HCT116 (cell line): ENCODE results near the gene CPN2. TPM values are rescaled to one million over a fixed set of nuclear protein-coding genes. Genes with fewer than 3 reads are reported as not detected.

Source experiments
- ATAC-seq: fragments of 200-7000 bp; cut with Tn5 transposase; 2 replicates; pipeline ENCODE4 v1.9.1; 2020; ENCODE audit warnings: mild to moderate bottlenecking, moderate library complexity
- BruUV-seq: library from RNA; stranded (reverse); fragments of 400-500 nt; replicated peaks from 2 replicates; lab custom pipeline; 2021; lab: Mats Ljungman, UMichigan
- CTCF ChIA-PET: fragments of 300-600 bp; sonication (Branson Sonifier 250); formaldehyde crosslinking; loops from one replicate; lab custom pipeline; 2021; ENCODE audit warnings: antibody characterized with exemption; lab: Charles Lee
- POLR2A ChIA-PET: fragments of 300-600, 350-600 bp; sonication (Branson Sonifier 250); formaldehyde crosslinking; loops from one replicate; lab custom pipeline; 2021; ENCODE audit warnings: antibody characterized with exemption; lab: Charles Lee
- RAD21 ChIA-PET, 2 experiments: fragments of 300-600 bp; sonication (Branson Sonifier 250); formaldehyde crosslinking; loops; one replicate each; lab custom pipeline; 2023; ENCODE audit warnings: low total read pairs in 2 of 2; ENCODE audit not compliant: uncharacterized antibody in 2 of 2, unreplicated experiment in 2 of 2, low non-redundant PET in 1 of 2; lab: Charles Lee
- DNase-seq: peaks from one replicate; pipeline ENCODE4 v3.0.0-alpha.2; 2010; ENCODE audit warnings: low read depth, low spot score
- H2AFZ ChIP-seq: fragments of 200-600 bp; shearing (Covaris generic), sonication (generic); 2 replicates; pipeline ENCODE4 v1.6.1; 2017; ENCODE audit warnings: low read depth, mixed run types, mixed read lengths, antibody characterized with exemption, low read length; ENCODE audit not compliant: poor library complexity, severe bottlenecking
- H3K27ac ChIP-seq: 2 replicates; pipeline ENCODE4 v1.5.1; 2012; ENCODE audit warnings: low read depth, low read length
- H3K27me3 ChIP-seq: fragments of 200-600 bp; sonication (generic); 2 replicates; pipeline ENCODE4 v1.6.1; 2016; ENCODE audit warnings: mixed run types, low read length, mixed read lengths; ENCODE audit not compliant: insufficient read depth
- H3K36me3 ChIP-seq, 2 experiments: fragments of 200-500 bp in 1 of 2; fragments of 200-600 bp in 1 of 2; sonication (Bioruptor generic) in 1 of 2; sonication (generic) in 1 of 2; 2 replicates each; pipeline versions ENCODE4 v1.5.1 to v1.6.1; 2014 to 2016; ENCODE audit warnings: low read length in 2 of 2, inconsistent platforms in 1 of 2, mixed read lengths in 1 of 2, mixed run types in 1 of 2; ENCODE audit not compliant: insufficient read depth in 2 of 2, control insufficient read depth in 1 of 2
- H3K4me1 ChIP-seq, 2 experiments: fragments of 200-600 bp in 1 of 2; sonication (generic) in 1 of 2; 2 replicates each; pipeline versions ENCODE4 v1.5.1 to v1.6.1; 2012 to 2017; ENCODE audit warnings: low read length in 2 of 2, inconsistent platforms in 1 of 2, mild to moderate bottlenecking in 1 of 2, mixed read lengths in 1 of 2, mixed run types in 1 of 2, moderate library complexity in 1 of 2; ENCODE audit not compliant: insufficient read depth in 2 of 2, control insufficient read depth in 1 of 2
- H3K4me2 ChIP-seq: fragments of 200-600 bp; sonication (generic); 2 replicates; pipeline ENCODE4 v1.6.1; 2017; ENCODE audit warnings: mixed run types, low read length, mixed read lengths
- H3K4me3 ChIP-seq, 2 experiments: fragments of 200-600 bp in 1 of 2; sonication (generic) in 1 of 2; replicated peaks in 1 of 2; 2 replicates each; pipeline ENCODE4 v1.5.1; 2011 to 2016; ENCODE audit warnings: low read length in 2 of 2, control low read depth in 1 of 2, low read depth in 1 of 2, mild to moderate bottlenecking in 1 of 2, mixed read lengths in 1 of 2, mixed run types in 1 of 2
- H3K79me2 ChIP-seq: fragments of 200-600 bp; sonication (generic); 2 replicates; pipeline ENCODE4 v1.6.1; 2017; ENCODE audit warnings: mild to moderate bottlenecking, mixed run types, low read length, moderate library complexity, mixed read lengths; ENCODE audit not compliant: insufficient read depth
- H3K9ac ChIP-seq: fragments of 200-600 bp; sonication (generic); 2 replicates; pipeline ENCODE4 v1.6.1; 2016; ENCODE audit warnings: low read length, mixed read lengths
- H3K9me2 ChIP-seq: fragments of 200-600 bp; sonication (generic), shearing (Covaris generic); 2 replicates; pipeline ENCODE4 v1.6.1; 2017; ENCODE audit warnings: mixed run types, mild to moderate bottlenecking, moderate library complexity; ENCODE audit not compliant: insufficient read depth
- H3K9me3 ChIP-seq, 2 experiments: fragments of 200-500 bp in 1 of 2; fragments of 200-600 bp in 1 of 2; sonication (Bioruptor generic) in 1 of 2; sonication (generic) in 1 of 2; 2 replicates each; pipeline ENCODE4 v1.6.1; 2014 to 2017; ENCODE audit warnings: low read length in 2 of 2, mixed read lengths in 2 of 2, inconsistent platforms in 1 of 2, low read depth in 1 of 2, mild to moderate bottlenecking in 1 of 2, mixed run types in 1 of 2, moderate library complexity in 1 of 2; ENCODE audit not compliant: control insufficient read depth in 1 of 2, insufficient read depth in 1 of 2
- H4K20me1 ChIP-seq: fragments of 200-600 bp; sonication (generic), shearing (Covaris generic); 2 replicates; pipeline ENCODE4 v1.6.1; 2017; ENCODE audit warnings: mixed run types, mild to moderate bottlenecking, moderate library complexity; ENCODE audit not compliant: insufficient read depth
- EGR1 ChIP-seq: IDR thresholded peaks from 2 replicates; pipeline ENCODE4 v1.6.1; 2012; ENCODE audit warnings: low read depth
- EZH2 ChIP-seq: fragments of 200-600 bp; sonication (generic); IDR thresholded peaks from 2 replicates; pipeline ENCODE4 v1.6.1; 2017; ENCODE audit warnings: antibody characterized with exemption, mixed run types
- FOSL1 ChIP-seq: IDR thresholded peaks from 2 replicates; pipeline ENCODE4 v1.6.1; 2012; ENCODE audit warnings: low read depth
- POLR2A ChIP-seq: IDR thresholded peaks from 2 replicates; pipeline ENCODE4 v1.7.0; 2011; ENCODE audit warnings: borderline replicate concordance; ENCODE audit not compliant: insufficient read depth, insufficient read length; ENCODE audit errors: extremely low read depth
- POLR2AphosphoS5 ChIP-seq: IDR thresholded peaks from 2 replicates; pipeline ENCODE4 v1.6.1; 2011; ENCODE audit warnings: mild to moderate bottlenecking, low read depth, low read length, moderate library complexity
- RAD21 ChIP-seq: IDR thresholded peaks from 2 replicates; pipeline ENCODE4 v1.6.1; 2012; ENCODE audit warnings: low read depth, mild to moderate bottlenecking
- REST ChIP-seq: IDR thresholded peaks from 2 replicates; pipeline ENCODE4 v1.6.1; 2012; ENCODE audit warnings: low read depth
- SP1 ChIP-seq: IDR thresholded peaks from 2 replicates; pipeline ENCODE4 v1.6.1; 2012; ENCODE audit warnings: low read depth
- SRF ChIP-seq: IDR thresholded peaks from 2 replicates; pipeline ENCODE4 v1.6.1; 2012; ENCODE audit warnings: low read depth
- TCF7L2 ChIP-seq: IDR thresholded peaks from 2 replicates; pipeline ENCODE4 v1.7.0; 2011; ENCODE audit warnings: borderline replicate concordance, inconsistent platforms; ENCODE audit not compliant: insufficient read depth, insufficient read length; ENCODE audit errors: extremely low read depth
- ZFX ChIP-seq: fragments of 450-650 bp; IDR thresholded peaks from 2 replicates; pipeline ENCODE4 v1.6.1; 2017
- intact Hi-C: fragments of 100-400 bp; cut with micrococcal nuclease; formaldehyde crosslinking; loops from 2 replicates; pipeline ENCODE4 v1.10.0; 2022
- total RNA-seq: library from RNA; stranded (reverse); gene quantifications from one replicate; pipeline ENCODE4 v1.2.1, GENCODE V29; 2021; ENCODE audit not compliant: unreplicated experiment
- TF ChIP-seq, protein P1 (sequence below): IDR thresholded peaks from 2 replicates; pipeline ENCODE4 v1.6.1; 2012
- TF ChIP-seq, protein P2 (sequence below): IDR thresholded peaks from 2 replicates; pipeline ENCODE4 v1.6.1; 2012
- TF ChIP-seq, protein P3 (sequence below): IDR thresholded peaks from 2 replicates; pipeline ENCODE4 v1.6.1; 2011; ENCODE audit warnings: mild to moderate bottlenecking, low read length, moderate library complexity; ENCODE audit not compliant: insufficient replicate concordance; ENCODE audit errors: extremely low read depth

Gene CPN2
- total RNA-seq, 1 experiment from 2014 or later, result not detected

DNA sequence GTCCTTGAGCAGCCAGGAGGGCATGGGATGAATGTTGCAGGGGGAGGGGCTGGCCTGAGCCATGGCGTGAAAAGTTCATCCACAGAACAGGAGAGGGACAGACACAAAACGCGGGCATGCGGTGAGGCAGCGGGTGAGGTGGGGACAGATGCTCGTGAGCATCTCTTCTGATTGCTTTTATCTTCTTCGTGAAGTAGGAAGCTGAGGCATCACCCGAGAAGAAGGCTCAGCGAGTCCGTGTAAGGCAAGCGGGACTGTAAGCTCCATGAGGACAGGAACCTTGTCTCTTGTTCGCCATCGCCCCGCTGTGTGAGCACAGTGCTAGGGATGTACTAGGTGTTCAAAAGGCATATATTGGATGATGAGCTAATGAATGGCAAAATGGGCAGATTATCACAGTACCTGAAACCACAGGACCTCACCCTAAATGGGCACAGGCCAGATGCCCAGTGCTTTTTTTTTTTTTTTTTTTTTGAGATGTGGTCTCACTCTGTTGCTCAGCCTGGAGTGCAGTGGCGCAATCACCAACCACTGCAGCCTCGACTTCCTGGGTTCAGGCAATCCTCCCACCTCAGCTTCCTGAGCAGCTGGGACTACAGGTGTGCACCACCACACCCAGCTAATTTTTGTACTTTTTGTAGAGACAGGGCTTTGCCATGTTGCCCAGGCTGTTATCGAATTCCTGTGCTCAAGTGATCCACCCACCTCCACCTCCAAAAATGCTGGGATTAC is 46.8 kb downstream of the CPN2 start:
- intact Hi-C loops, result no loop called here
- ChIA-PET POLR2A (no interaction called here), CTCF (interaction anchor here (1.3 kb wide), 1 partner anchor 12 kb away, joined by 4 read pairs; no protein-coding TSS in a partner anchor), RAD21 (no interaction called here)
- no peak overlapping the region for H3K27ac ChIP-seq
- H3K4me3 ChIP-seq, result no peak overlapping the region
- BruUV-seq, result no TSS peak
- no peaks in the 10 kb centered on the region for H4K20me1 ChIP-seq
- no peaks in the 10 kb centered on the region for H3K36me3 ChIP-seq
- no peaks in the 10 kb centered on the region for H3K9me2 ChIP-seq
- no peak overlapping the region for H2AFZ ChIP-seq
- no peaks in the 10 kb centered on the region for H3K9me3 ChIP-seq
- H3K27me3 ChIP-seq, result no peaks in the 10 kb centered on the region
- DNase-seq, result no peak
- no peak overlapping the region for H3K4me2 ChIP-seq
- TF ChIP-seq REST (no peak), POLR2A (no peak), TCF7L2 (no peak), FOSL1 (no peak), SRF (no peak), ZFX (no peak), POLR2AphosphoS5 (no peak), EGR1 (no peak), EZH2 (no peak), SP1 (no peak), RAD21 (no peak)
- TF ChIP-seq, protein P1, sequence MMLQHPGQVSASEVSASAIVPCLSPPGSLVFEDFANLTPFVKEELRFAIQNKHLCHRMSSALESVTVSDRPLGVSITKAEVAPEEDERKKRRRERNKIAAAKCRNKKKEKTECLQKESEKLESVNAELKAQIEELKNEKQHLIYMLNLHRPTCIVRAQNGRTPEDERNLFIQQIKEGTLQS, result no peak
- TF ChIP-seq, protein P2, sequence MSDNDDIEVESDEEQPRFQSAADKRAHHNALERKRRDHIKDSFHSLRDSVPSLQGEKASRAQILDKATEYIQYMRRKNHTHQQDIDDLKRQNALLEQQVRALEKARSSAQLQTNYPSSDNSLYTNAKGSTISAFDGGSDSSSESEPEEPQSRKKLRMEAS, result no peak
- TF ChIP-seq, protein P3, sequence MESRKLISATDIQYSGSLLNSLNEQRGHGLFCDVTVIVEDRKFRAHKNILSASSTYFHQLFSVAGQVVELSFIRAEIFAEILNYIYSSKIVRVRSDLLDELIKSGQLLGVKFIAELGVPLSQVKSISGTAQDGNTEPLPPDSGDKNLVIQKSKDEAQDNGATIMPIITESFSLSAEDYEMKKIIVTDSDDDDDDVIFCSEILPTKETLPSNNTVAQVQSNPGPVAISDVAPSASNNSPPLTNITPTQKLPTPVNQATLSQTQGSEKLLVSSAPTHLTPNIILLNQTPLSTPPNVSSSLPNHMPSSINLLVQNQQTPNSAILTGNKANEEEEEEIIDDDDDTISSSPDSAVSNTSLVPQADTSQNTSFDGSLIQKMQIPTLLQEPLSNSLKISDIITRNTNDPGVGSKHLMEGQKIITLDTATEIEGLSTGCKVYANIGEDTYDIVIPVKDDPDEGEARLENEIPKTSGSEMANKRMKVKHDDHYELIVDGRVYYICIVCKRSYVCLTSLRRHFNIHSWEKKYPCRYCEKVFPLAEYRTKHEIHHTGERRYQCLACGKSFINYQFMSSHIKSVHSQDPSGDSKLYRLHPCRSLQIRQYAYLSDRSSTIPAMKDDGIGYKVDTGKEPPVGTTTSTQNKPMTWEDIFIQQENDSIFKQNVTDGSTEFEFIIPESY, result no peak
- no peak overlapping the region for H3K9ac ChIP-seq
- ATAC-seq, result no peak
- peaks cover 10 to 19% of the 10 kb centered on the region in 2 experiments; a peak in 3 of 4 replicates for H3K4me1 ChIP-seq
- H3K79me2 ChIP-seq, result no peaks in the 10 kb centered on the region
